Measurements from ENCODE around the gene SREBF1. TPM values are rescaled to one million over a fixed set of nuclear protein-coding genes. Genes with fewer than 3 reads are reported as not detected.

SREBF1 gene
- total and polyA plus RNA-seq, 10 of the 15 experiments (the other 5 are each of a cell fraction or from before 2014, with no cell fraction given), result 1.4 to 84.6 (median 20.4) TPM

DNA sequence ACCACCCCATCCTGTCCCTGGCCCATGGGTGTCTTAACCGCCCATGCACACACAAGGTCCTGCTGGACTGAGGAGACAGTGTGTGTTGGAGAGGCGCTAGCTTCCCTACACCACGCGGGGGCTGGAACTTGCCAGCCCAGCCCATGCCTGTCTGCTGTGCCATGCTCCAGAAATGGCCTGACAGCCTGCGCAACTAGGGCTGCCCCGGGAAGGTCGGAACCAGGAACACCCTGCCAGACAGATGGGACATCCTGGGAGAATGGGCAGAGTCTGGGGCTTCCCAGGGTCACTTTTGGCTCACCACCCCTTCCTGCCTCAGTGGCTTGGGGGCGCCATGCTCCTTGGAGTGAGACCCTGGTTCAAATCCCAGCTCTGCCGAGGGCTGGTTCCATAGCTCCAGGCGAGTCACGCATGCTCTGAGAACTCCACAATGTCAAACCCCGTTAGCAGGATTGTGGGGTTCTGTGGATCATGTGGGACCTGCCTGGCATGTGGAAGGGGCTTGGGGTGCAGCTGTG, 36.2 kb downstream of the SREBF1 start:
- H4K20me1 ChIP-seq (ENCODE audit: control insufficient read depth, insufficient read depth), result no peaks in the 10 kb centered on the region; the same call in 1 of the 2 replicates
- ChIA-PET CTCF (no interaction called here), RAD21 (ENCODE audit: unreplicated experiment) (no interaction called here), SMC1A (ENCODE audit: uncharacterized antibody, unreplicated experiment) (no interaction called here), POLR2A (no interaction called here)
- FAIRE-seq, result no peak
- H3K9ac ChIP-seq (ENCODE audit: control insufficient read depth, insufficient read depth, low read length), result no peak overlapping the region
- H3K79me2 ChIP-seq (ENCODE audit: control insufficient read depth, insufficient read depth, low read length), result no peaks in the 10 kb centered on the region
- peaks cover 8 to 29% of the 10 kb centered on the region in 2 experiments; a peak in 3 of 4 replicates for H3K36me3 ChIP-seq (ENCODE audit: control insufficient read depth in 2 of 2, insufficient read depth in 2 of 2, low read length in 1 of 2)
- no peak overlapping the region for H2AFZ ChIP-seq (ENCODE audit: control insufficient read depth, low read depth, low read length)
- no TSS peak for BruUV-seq (replicated peaks)
- in situ Hi-C loops (cut with MboI) (no loop called here), intact Hi-C loops (cut with micrococcal nuclease; ENCODE audit: unreplicated experiment) (no loop called here)
- ATAC-seq, result no peak
- 95% methylated on average over 12 of the region's 12 CpGs for WGBS (ENCODE audit: insufficient coverage, insufficient replicate concordance, low lambda C conversion rate, missing lambda C conversion rate)
- no peaks in the 10 kb centered on the region for H3K27me3 ChIP-seq (replicated peaks in 1 of 2; ENCODE audit: control insufficient read depth in 2 of 2, insufficient read depth in 2 of 2, low read length in 1 of 2)
- DNase-seq (ENCODE audit: low read depth, low spot score), result no peak
- H3K4me2 ChIP-seq (ENCODE audit: control insufficient read depth, insufficient read depth), result no peak overlapping the region
- no peaks in the 10 kb centered on the region for H3K4me1 ChIP-seq (ENCODE audit: control insufficient read depth, insufficient read depth, low read length)
- H3K9me3 ChIP-seq (replicated peaks; ENCODE audit: control insufficient read depth, insufficient read depth, low read length), result no peaks in the 10 kb centered on the region
- H3K4me3 ChIP-seq, result no peak overlapping the region
- TF ChIP-seq, protein P1, sequence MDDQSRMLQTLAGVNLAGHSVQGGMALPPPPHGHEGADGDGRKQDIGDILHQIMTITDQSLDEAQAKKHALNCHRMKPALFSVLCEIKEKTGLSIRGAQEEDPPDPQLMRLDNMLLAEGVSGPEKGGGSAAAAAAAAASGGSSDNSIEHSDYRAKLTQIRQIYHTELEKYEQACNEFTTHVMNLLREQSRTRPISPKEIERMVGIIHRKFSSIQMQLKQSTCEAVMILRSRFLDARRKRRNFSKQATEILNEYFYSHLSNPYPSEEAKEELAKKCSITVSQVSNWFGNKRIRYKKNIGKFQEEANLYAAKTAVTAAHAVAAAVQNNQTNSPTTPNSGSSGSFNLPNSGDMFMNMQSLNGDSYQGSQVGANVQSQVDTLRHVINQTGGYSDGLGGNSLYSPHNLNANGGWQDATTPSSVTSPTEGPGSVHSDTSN (IDR thresholded peaks at IDR 0.05; ENCODE audit: insufficient replicate concordance, low read depth, low read length), result no peak
- TF ChIP-seq EED (IDR thresholded peaks at IDR 0.05; ENCODE audit: low read depth) (no peak), ZNF622 (IDR thresholded peaks at IDR 0.05) (no peak), SIX5 (IDR thresholded peaks at IDR 0.05; ENCODE audit: low read depth, low read length, severe bottlenecking) (no peak), SP1 (IDR thresholded peaks at IDR 0.05; ENCODE audit: low read depth, low read length) (no peak), CREB1 (IDR thresholded peaks at IDR 0.05; ENCODE audit: low read depth) (no peak), SMAD1 (IDR thresholded peaks at IDR 0.05; ENCODE audit: low read depth, partially characterized antibody) (no peak), ZNF207 (IDR thresholded peaks at IDR 0.05; ENCODE audit: borderline replicate concordance) (no peak), GABPA (IDR thresholded peaks at IDR 0.05; ENCODE audit: low read depth) (no peak)
- TF ChIP-seq, protein P2, sequence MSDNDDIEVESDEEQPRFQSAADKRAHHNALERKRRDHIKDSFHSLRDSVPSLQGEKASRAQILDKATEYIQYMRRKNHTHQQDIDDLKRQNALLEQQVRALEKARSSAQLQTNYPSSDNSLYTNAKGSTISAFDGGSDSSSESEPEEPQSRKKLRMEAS (IDR thresholded peaks at IDR 0.05; ENCODE audit: low read depth, low read length), result no peak
- TF ChIP-seq, protein P3, sequence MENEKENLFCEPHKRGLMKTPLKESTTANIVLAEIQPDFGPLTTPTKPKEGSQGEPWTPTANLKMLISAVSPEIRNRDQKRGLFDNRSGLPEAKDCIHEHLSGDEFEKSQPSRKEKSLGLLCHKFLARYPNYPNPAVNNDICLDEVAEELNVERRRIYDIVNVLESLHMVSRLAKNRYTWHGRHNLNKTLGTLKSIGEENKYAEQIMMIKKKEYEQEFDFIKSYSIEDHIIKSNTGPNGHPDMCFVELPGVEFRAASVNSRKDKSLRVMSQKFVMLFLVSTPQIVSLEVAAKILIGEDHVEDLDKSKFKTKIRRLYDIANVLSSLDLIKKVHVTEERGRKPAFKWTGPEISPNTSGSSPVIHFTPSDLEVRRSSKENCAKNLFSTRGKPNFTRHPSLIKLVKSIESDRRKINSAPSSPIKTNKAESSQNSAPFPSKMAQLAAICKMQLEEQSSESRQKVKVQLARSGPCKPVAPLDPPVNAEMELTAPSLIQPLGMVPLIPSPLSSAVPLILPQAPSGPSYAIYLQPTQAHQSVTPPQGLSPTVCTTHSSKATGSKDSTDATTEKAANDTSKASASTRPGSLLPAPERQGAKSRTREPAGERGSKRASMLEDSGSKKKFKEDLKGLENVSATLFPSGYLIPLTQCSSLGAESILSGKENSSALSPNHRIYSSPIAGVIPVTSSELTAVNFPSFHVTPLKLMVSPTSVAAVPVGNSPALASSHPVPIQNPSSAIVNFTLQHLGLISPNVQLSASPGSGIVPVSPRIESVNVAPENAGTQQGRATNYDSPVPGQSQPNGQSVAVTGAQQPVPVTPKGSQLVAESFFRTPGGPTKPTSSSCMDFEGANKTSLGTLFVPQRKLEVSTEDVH (IDR thresholded peaks at IDR 0.05; ENCODE audit: low read depth, partially characterized antibody), result no peak
- H3K27ac ChIP-seq (ENCODE audit: control insufficient read depth, insufficient read depth), result no peak overlapping the region

Measured in GM12878 (cell line).